Activated CD4-positive, alpha-beta memory T cell treated with anti-CD3 and anti-CD28 coated beads for 36 hours (primary cell): ENCODE measurements around the gene NEDD4L. TPM values are rescaled to one million over a fixed set of nuclear protein-coding genes. Genes with fewer than 3 reads are reported as not detected.

Experiments used
- CTCF ChIA-PET: fragments of 350-600 bp; sonication (Branson Sonifier 250); formaldehyde crosslinking; loops from one replicate; lab custom pipeline; 2021; ENCODE audit warnings: antibody characterized with exemption, inconsistent platforms; lab: Charles Lee
- POLR2A ChIA-PET: fragments of 350-600 bp; sonication (Branson Sonifier 250); formaldehyde crosslinking; loops from one replicate; lab custom pipeline; 2021; ENCODE audit warnings: antibody characterized with exemption; lab: Charles Lee
- DNase-seq: peaks from one replicate; pipeline ENCODE4 v3.0.0-alpha.2; 2020
- H3K27ac Mint-ChIP-seq: one replicate; pipeline ENCODE4 v1.8.0; 2021; ENCODE audit warnings: mixed read lengths
- H3K27me3 Mint-ChIP-seq: one replicate; pipeline ENCODE4 v1.8.0; 2021; ENCODE audit warnings: mixed read lengths
- H3K36me3 Mint-ChIP-seq: one replicate; pipeline ENCODE4 v1.8.0; 2021; ENCODE audit warnings: mixed read lengths
- H3K4me1 Mint-ChIP-seq: one replicate; pipeline ENCODE4 v1.8.0; 2021; ENCODE audit warnings: low read depth, mixed read lengths
- H3K4me3 Mint-ChIP-seq: one replicate; pipeline ENCODE4 v1.8.0; 2021; ENCODE audit warnings: mild to moderate bottlenecking, mixed read lengths
- H3K9me3 Mint-ChIP-seq: one replicate; pipeline ENCODE4 v1.8.0; 2021; ENCODE audit warnings: mixed read lengths
- intact Hi-C: fragments of 100-400 bp; cut with micrococcal nuclease; formaldehyde crosslinking; loops from one replicate; pipeline ENCODE4 v1.15.1; 2023
- total RNA-seq, 2 experiments: library from RNA; stranded (reverse); gene quantifications; one replicate each; pipeline ENCODE4 v1.2.3, GENCODE V29; 2021

The NEDD4L gene
- total RNA-seq, 2 experiments from 2014 or later = 3.4 to 3.8 TPM

DNA sequence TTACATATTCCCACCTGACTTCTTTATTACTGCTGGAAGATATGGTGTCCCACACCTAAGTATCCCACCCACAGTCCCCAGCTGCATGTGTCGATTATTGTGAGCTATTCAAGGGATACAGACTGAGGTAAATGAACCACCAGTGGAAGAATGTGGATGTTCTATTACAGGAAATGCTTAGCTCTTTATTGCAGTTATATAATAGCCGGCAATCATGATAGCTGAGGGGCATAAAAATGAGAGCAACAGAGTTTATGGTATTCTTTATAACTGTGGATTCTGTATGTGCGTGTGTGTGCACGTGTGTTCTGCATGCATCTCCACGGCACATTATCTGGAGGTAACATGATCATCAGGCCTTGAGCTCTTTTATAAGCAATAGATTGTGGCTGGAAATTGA lies 198.9 kb downstream of the NEDD4L start:
- intact Hi-C loops = no loop called here
- no peaks in the 10 kb centered on the region for H3K4me1 Mint-ChIP-seq
- DNase-seq = no peak
- H3K4me3 Mint-ChIP-seq = no peak overlapping the region
- ChIA-PET POLR2A (no interaction called here), CTCF (interaction anchor here (1.0 kb wide), 1 partner anchor 11 kb away, joined by 3 read pairs; no protein-coding TSS in a partner anchor)
- no peaks in the 10 kb centered on the region for H3K9me3 Mint-ChIP-seq
- no peak overlapping the region for H3K27ac Mint-ChIP-seq
- no peaks in the 10 kb centered on the region for H3K36me3 Mint-ChIP-seq
- no peaks in the 10 kb centered on the region for H3K27me3 Mint-ChIP-seq

DNA sequence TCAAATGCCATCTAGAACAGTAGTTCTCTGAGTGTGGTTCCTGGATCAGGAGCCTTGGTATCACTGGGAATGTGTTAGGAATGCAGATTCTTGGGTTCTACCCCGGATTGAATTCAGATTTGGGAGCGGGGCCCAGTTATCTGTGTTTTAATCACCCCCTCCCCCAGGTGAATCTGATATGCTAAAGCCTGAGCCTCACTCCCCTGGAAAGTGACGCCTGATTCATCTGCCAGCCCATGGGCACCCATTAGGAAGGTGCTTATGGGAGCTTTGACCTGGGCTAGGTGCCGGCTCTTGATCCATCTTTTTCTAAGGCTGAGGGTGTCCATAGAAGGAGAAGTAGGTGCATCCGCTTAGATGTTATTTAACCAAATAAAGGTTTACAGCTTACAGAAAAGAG lies 199.4 kb downstream of the NEDD4L start:
- no peaks in the 10 kb centered on the region for H3K36me3 Mint-ChIP-seq
- CTCF ChIA-PET = interaction anchor here (1.0 kb wide), 1 partner anchor 10 kb away, joined by 3 read pairs; no protein-coding TSS in a partner anchor
- no peaks in the 10 kb centered on the region for H3K4me1 Mint-ChIP-seq
- POLR2A ChIA-PET = no interaction called here
- DNase-seq = no peak
- no peak overlapping the region for H3K27ac Mint-ChIP-seq
- intact Hi-C loops = no loop called here
- H3K27me3 Mint-ChIP-seq = no peaks in the 10 kb centered on the region
- no peaks in the 10 kb centered on the region for H3K9me3 Mint-ChIP-seq
- no peak overlapping the region for H3K4me3 Mint-ChIP-seq

DNA sequence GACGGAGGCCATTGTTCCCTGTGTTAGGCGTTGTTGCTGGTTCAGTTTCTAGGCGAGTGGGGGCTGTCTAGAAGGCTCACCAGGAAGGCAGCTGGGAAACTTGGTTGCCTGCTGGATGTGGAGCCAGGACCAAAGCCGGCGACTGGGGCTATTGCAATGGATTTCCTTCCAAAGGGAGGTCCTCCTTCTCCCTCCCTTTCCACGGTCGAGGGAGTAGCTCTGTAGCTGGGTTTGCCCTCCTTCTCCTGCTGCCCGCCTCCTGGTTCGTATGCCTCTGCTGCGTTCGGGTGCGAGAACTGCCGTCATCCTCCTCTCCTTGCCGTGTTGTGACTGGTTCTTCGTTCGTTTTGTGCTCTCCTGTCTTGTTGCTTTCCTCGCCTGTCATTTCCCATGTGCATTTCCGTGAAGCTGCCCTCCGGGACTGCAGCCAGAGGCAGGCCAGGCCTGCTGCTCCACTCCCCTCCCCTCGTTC lies 203.4 kb downstream of the NEDD4L start:
- Mint-ChIP-seq H3K9me3 (no peaks in the 10 kb centered on the region), H3K36me3 (no peaks in the 10 kb centered on the region), H3K27ac (no peak overlapping the region), H3K4me3 (no peak overlapping the region), H3K4me1 (no peaks in the 10 kb centered on the region), H3K27me3 (no peaks in the 10 kb centered on the region)
- intact Hi-C loops = no loop called here
- ChIA-PET CTCF (no interaction called here), POLR2A (no interaction called here)
- DNase-seq = no peak

DNA sequence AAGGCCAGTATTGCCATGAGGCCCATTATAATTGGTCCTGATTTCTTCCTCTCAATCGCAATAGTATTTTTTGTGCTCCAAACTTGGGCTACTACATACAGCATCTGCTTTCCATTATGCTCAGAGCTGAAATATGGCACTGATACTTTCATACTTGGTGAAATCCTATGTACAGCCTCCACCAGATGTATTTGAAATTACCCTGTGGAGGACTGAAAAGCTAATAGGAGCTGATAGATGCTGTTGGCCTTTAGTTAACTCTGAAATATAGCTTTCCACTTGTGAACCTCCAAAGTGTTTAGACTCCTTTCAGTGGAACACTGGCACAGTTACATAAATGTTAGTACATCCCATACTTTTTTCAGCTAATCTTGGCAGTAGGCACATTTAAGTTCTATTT lies 205.7 kb downstream of the NEDD4L start:
- Mint-ChIP-seq H3K36me3 (no peaks in the 10 kb centered on the region), H3K9me3 (no peaks in the 10 kb centered on the region), H3K27me3 (no peaks in the 10 kb centered on the region), H3K4me1 (no peaks in the 10 kb centered on the region), H3K27ac (no peak overlapping the region), H3K4me3 (no peak overlapping the region)
- POLR2A ChIA-PET = no interaction called here
- no peak for DNase-seq
- intact Hi-C loops = no loop called here
- CTCF ChIA-PET = interaction anchor here (1.0 to 1.1 kb wide), 2 partner anchors 68 to 69 kb away, joined by 3 to 4 read pairs; no protein-coding TSS in a partner anchor

DNA sequence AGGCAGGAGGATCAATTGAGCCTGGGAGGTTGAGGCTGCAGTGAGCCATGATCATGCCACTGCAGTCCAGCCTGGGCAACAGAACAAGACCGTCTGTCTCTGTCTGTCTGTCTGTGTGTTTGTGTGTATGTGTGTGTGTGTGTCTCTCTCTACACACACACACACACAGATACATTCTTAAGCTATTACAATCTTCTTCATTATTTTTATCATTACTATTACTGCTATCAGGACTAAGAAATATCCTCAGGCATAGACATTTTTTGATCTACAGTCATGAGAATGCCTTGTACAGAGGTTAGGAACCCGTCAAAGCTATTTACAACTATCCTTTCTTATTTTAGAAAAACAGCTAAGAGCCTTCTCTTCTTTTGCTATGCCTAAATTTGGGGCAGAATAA lies 207.4 kb downstream of the NEDD4L start:
- H3K4me3 Mint-ChIP-seq = no peak overlapping the region
- CTCF ChIA-PET = no interaction called here

DNA sequence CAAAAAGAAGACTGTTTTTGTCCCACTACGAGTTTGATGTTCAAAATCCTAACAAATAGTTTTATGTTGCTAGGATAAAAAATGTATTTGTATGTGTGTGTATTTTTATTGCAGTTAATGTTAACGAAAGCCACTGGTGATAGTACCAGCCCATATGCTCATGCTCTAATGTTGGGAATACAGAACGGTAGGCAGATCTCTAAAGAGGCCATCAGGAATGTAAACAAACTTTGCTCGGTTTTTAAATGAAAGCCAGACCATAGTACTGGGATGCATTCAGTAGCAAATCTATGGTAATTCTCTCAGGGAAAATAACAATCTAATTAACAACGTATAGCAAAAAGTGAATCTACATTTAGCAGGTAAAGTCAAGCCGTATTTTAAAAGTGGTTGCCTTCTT lies 208.1 kb downstream of the NEDD4L start:
- Mint-ChIP-seq H3K9me3 (no peaks in the 10 kb centered on the region), H3K36me3 (no peaks in the 10 kb centered on the region), H3K27me3 (no peaks in the 10 kb centered on the region), H3K4me1 (no peaks in the 10 kb centered on the region), H3K27ac (no peak overlapping the region), H3K4me3 (no peak overlapping the region)
- DNase-seq = no peak
- CTCF ChIA-PET = no interaction called here
- POLR2A ChIA-PET = no interaction called here
- intact Hi-C loops = no loop called here

More for the DNA sequence above, 207.4 kb downstream of the NEDD4L start:
- intact Hi-C loops = no loop called here
- no peak overlapping the region for H3K27ac Mint-ChIP-seq
- H3K4me1 Mint-ChIP-seq = no peaks in the 10 kb centered on the region
- H3K9me3 Mint-ChIP-seq = no peaks in the 10 kb centered on the region
- no peaks in the 10 kb centered on the region for H3K36me3 Mint-ChIP-seq
- DNase-seq = no peak
- H3K27me3 Mint-ChIP-seq = no peaks in the 10 kb centered on the region
- POLR2A ChIA-PET = no interaction called here

DNA sequence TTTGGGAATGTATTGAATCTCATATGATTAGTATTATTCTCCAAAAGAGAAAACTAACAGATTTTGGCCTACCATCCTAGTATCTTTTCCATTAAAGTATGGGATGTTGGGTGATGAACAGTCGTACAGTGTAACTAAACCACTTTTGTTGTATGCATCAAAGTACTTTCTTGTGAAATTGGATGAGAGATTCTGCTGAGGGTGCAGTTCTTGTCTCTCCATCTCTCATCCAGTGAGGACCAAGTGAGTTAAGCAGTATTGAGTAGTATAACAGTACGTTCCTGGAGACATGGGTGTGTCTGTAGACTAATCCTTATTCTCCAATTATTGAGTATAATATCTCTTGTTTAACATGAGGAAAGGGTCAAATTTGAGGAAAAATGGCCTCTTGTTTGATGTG lies 209.3 kb downstream of the NEDD4L start:
- no peaks in the 10 kb centered on the region for H3K9me3 Mint-ChIP-seq
- H3K4me3 Mint-ChIP-seq = no peak overlapping the region
- intact Hi-C loops = no loop called here
- H3K36me3 Mint-ChIP-seq = no peaks in the 10 kb centered on the region
- no peaks in the 10 kb centered on the region for H3K27me3 Mint-ChIP-seq
- DNase-seq = no peak
- ChIA-PET POLR2A (no interaction called here), CTCF (interaction anchor here (0.7 to 1.0 kb wide), 2 partner anchors 10 to 511 kb away, joined by 3 read pairs; no protein-coding TSS in a partner anchor)
- H3K4me1 Mint-ChIP-seq = no peaks in the 10 kb centered on the region
- H3K27ac Mint-ChIP-seq = no peak overlapping the region

DNA sequence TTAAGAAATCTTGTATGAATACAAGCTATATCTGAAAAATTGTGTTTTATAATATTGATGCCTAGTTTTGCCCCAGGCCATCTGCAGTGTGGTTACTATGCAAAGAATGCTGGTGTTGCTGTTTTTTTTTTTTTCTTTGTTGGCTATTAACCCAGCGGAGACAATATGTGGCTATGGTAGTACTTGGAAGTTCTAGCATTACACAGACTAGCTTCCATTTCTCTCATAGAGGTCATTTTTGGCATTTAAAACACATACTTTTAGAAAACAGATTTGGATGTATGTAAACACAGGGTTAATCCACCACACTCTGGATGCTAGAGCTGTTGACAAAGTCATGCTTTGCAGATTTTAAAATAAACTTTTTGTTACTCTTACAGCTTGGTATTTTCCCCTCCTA lies 209.8 kb downstream of the NEDD4L start:
- no peaks in the 10 kb centered on the region for H3K9me3 Mint-ChIP-seq
- H3K4me3 Mint-ChIP-seq = no peak overlapping the region
- no peaks in the 10 kb centered on the region for H3K27me3 Mint-ChIP-seq
- intact Hi-C loops = no loop called here
- no peak overlapping the region for H3K27ac Mint-ChIP-seq
- H3K4me1 Mint-ChIP-seq = no peaks in the 10 kb centered on the region
- no peak for DNase-seq
- CTCF ChIA-PET = interaction anchor here (1.0 to 1.3 kb wide), 2 partner anchors 11 to 73 kb away, joined by 3 to 11 read pairs; no protein-coding TSS in a partner anchor
- POLR2A ChIA-PET = no interaction called here
- H3K36me3 Mint-ChIP-seq = no peaks in the 10 kb centered on the region

DNA sequence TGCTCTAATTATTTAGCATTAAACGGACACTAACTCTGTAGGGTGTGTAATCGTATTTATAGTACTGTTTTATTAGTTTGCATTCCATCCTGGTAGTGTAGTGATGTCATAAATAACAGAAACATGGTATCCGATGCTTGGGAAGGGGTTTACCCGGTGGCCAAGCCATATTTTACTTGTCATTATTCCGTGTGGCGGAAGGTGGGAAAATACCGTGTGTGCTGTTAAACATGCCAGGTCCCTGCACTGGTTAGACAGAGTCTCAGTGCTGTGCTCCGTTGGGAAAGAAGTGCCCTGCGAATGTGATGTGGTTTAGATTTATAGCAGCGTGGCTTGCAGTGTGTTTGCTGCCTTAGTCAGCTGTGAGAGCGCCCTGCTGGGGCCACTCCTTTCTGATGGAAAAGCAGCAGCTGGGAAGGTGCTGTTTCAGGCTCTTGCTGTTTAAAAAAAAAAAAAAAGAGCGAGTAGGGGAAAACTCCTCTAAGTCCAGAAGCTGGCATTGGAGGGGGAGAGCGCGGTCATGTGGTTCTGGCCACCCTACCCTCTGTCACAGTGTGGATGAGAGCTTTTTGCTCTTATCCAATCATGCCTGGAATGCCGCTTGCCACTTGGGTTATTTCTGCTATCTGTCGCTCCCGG lies 211.0 kb downstream of the NEDD4L start:
- no peak for DNase-seq
- Mint-ChIP-seq H3K4me3 (no peak overlapping the region), H3K36me3 (no peaks in the 10 kb centered on the region), H3K27me3 (no peaks in the 10 kb centered on the region), H3K9me3 (no peaks in the 10 kb centered on the region), H3K4me1 (no peaks in the 10 kb centered on the region), H3K27ac (no peak overlapping the region)
- intact Hi-C loops = no loop called here
- ChIA-PET POLR2A (no interaction called here), CTCF (interaction anchor here (0.6 to 1.3 kb wide), 2 partner anchors 61 to 74 kb away, joined by 3 to 11 read pairs; no protein-coding TSS in a partner anchor)

DNA sequence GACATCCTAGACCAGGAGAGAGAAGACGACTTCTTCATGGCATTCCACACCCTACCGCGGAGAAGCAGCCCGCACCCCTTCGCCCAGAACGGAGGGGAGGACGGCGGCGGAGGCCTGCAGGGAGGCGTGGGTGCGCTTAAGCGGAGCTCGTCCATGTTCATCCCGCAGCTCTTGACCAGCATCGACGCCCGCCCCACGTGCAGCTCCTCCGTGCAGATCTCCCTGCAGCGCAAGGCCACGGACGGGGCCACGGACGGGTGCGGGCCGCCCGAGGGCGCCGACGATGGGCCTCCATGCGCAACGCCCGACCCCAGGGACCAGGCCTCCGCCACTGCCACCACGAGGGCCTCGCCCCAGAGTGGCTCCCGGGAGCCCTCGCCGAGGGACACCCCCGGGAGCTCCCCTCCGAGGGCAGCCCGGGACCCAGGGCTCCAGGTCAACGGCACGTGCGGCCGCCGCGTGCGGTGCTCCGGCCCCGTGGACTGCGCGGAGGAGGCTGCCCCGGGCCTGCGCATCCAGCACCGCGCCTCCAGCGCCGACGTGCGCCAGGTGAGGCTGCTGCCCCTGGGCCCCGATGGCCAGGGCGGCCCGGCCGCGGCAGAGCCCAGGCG lies 211.8 kb downstream of the NEDD4L start:
- Mint-ChIP-seq H3K4me3 (no peak overlapping the region), H3K27ac (no peak overlapping the region), H3K27me3 (no peaks in the 10 kb centered on the region), H3K4me1 (no peaks in the 10 kb centered on the region), H3K9me3 (no peaks in the 10 kb centered on the region), H3K36me3 (no peaks in the 10 kb centered on the region)
- ChIA-PET POLR2A (no interaction called here), CTCF (no interaction called here)
- intact Hi-C loops = no loop called here
- DNase-seq = no peak

DNA sequence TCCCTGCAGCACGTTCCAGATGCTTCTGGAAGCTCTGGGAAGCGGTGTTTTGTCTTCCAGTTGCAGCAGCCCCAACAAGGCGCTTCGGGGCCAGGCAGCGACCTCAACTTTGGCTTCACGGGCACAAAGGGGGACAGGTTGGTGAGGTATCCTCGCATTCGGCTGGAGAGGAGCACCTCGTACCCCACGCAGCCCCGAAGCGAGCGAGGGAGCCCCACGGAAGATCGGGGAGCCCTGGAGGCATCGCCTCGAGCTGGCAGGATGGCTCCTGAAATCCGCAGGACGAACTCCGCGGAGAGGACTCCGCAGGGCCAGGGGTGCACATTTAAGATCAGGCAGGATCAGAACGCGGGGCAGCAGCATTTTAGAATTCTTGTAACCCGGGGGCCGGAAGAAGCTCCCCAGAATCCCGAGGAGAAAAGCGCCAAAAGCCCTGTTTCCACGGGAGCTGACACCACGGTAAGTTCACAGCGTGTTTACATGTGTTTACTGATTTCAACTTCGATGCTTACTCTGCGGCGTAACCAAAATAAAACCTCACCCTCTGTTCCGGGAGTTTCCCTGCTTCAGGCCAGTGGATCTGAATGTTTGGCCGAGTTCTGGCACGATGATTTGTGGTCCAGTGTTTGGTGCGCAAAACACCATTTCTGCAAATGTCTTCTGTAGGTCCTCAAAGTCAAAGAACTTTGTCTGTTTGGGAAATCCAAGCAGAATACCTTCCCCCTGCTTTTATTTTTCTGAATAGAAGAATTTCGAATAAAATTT lies 212.5 kb downstream of the NEDD4L start:
- ChIA-PET CTCF (no interaction called here), POLR2A (no interaction called here)
- H3K27me3 Mint-ChIP-seq = peaks cover 1% of the 10 kb centered on the region
- H3K36me3 Mint-ChIP-seq = no peaks in the 10 kb centered on the region
- H3K9me3 Mint-ChIP-seq = no peaks in the 10 kb centered on the region
- no peak overlapping the region for H3K27ac Mint-ChIP-seq
- H3K4me3 Mint-ChIP-seq = no peak overlapping the region
- intact Hi-C loops = no loop called here
- DNase-seq = no peak
- no peaks in the 10 kb centered on the region for H3K4me1 Mint-ChIP-seq

DNA sequence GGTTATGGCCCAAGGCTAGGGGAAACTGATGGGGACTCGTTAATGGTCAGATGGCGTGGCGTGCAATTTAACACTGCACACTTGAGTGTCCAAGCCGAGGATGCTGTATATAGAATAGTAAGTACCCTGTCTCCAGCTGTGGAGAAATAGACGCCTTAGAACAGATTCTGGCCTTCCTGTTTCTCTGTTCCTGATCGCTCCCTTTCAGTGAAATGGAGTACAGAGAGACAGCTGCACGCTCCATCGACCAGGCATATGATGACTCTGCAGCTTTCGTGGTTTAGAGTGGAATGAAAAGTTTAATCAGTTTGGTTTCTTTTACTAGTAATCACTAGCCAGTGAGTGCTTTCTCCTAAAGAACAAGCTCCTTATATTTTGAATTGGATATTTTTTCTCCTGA lies 213.4 kb downstream of the NEDD4L start:
- Mint-ChIP-seq H3K27me3 (peaks cover 1% of the 10 kb centered on the region), H3K27ac (no peak overlapping the region), H3K4me3 (no peak overlapping the region), H3K4me1 (no peaks in the 10 kb centered on the region), H3K9me3 (no peaks in the 10 kb centered on the region), H3K36me3 (no peaks in the 10 kb centered on the region)
- CTCF ChIA-PET = no interaction called here
- intact Hi-C loops = no loop called here
- DNase-seq = no peak
- POLR2A ChIA-PET = no interaction called here
